ENCODE measurements around the gene SPESP1. TPM values are rescaled to one million over a fixed set of nuclear protein-coding genes. Genes with fewer than 3 reads are reported as not detected.

The SPESP1 gene
- total RNA-seq, 1 donor from 2014 or later: 2.0 TPM

- no peak for TF ChIP-seq CTCF (IDR thresholded peaks at IDR 0.05)
- H3K4me1 ChIP-seq: no peaks in the 10 kb centered on the region
- DNase-seq: no peak
- intact Hi-C loops (cut with DNase I): no loop called here
- H3K4me3 ChIP-seq: no peak overlapping the region
- H3K36me3 ChIP-seq: no peaks in the 10 kb centered on the region
- no peak overlapping the region for H3K27ac ChIP-seq
- H3K27me3 ChIP-seq (ENCODE audit: low read depth): no peaks in the 10 kb centered on the region
- no peak for ATAC-seq
- H3K9me3 ChIP-seq: no peaks in the 10 kb centered on the region
These were observed 60.7 kb downstream of the SPESP1 start for GRCh38 chr15:68990992-68991500.

GRCh38 chr15:68991723-68992122 is 61.4 kb downstream of the SPESP1 start:
- DNase-seq (no peak), ATAC-seq (no peak)
- H3K36me3 ChIP-seq: no peaks in the 10 kb centered on the region
- H3K27me3 ChIP-seq (ENCODE audit: low read depth): no peaks in the 10 kb centered on the region
- H3K4me3 ChIP-seq: no peak overlapping the region
- no peaks in the 10 kb centered on the region for H3K9me3 ChIP-seq
- no peaks in the 10 kb centered on the region for H3K4me1 ChIP-seq
- intact Hi-C loops (cut with DNase I): no loop called here
- no peak overlapping the region for H3K27ac ChIP-seq
- TF ChIP-seq CTCF (IDR thresholded peaks at IDR 0.05): no peak

- intact Hi-C loops (cut with DNase I): no loop called here
- H3K9me3 ChIP-seq: no peaks in the 10 kb centered on the region
- H3K4me3 ChIP-seq: no peak overlapping the region
- H3K27me3 ChIP-seq (ENCODE audit: low read depth): no peaks in the 10 kb centered on the region
- H3K36me3 ChIP-seq: no peaks in the 10 kb centered on the region
- ATAC-seq (no peak), DNase-seq (no peak)
- no peak overlapping the region for H3K27ac ChIP-seq
- no peaks in the 10 kb centered on the region for H3K4me1 ChIP-seq
- TF ChIP-seq CTCF (IDR thresholded peaks at IDR 0.05): no peak
These were observed 62.4 kb downstream of the SPESP1 start for GRCh38 chr15:68992696-68993095.

- no peak for TF ChIP-seq CTCF (IDR thresholded peaks at IDR 0.05)
- no peak for ATAC-seq
- Histone ChIP-seq H3K9me3 (no peaks in the 10 kb centered on the region), H3K27me3 (ENCODE audit: low read depth) (no peaks in the 10 kb centered on the region), H3K4me3 (no peak overlapping the region), H3K36me3 (no peaks in the 10 kb centered on the region), H3K27ac (no peak overlapping the region), H3K4me1 (no peaks in the 10 kb centered on the region)
- no peak for DNase-seq
- intact Hi-C loops (cut with DNase I): no loop called here
These were observed 63.0 kb downstream of the SPESP1 start for GRCh38 chr15:68993276-68993675.

GRCh38 chr15:68994149-68994548 is 63.8 kb downstream of the SPESP1 start:
- no peaks in the 10 kb centered on the region for H3K27me3 ChIP-seq (ENCODE audit: low read depth)
- no peak for ATAC-seq
- no peak overlapping the region for H3K4me3 ChIP-seq
- H3K4me1 ChIP-seq: no peaks in the 10 kb centered on the region
- H3K27ac ChIP-seq: no peak overlapping the region
- intact Hi-C loops (cut with DNase I): no loop called here
- no peak for DNase-seq
- no peaks in the 10 kb centered on the region for H3K9me3 ChIP-seq
- TF ChIP-seq CTCF (IDR thresholded peaks at IDR 0.05): no peak
- no peaks in the 10 kb centered on the region for H3K36me3 ChIP-seq

All from lower lobe of right lung (tissue), 2 donors.